HG03039 (cell line): ENCODE results near the gene MELTF.
A peak's percentile ranks its signal among the peaks of the same experiment; 100 is the strongest.

ENCODE experiments used
- ATAC-seq: cut with Tn5 transposase; IDR thresholded peaks from one replicate; pipeline ENCODE4 v1.9.1; 2021; ENCODE audit warnings: mild to moderate bottlenecking, moderate library complexity; ENCODE audit not compliant: unreplicated experiment

The MELTF gene

DNA sequence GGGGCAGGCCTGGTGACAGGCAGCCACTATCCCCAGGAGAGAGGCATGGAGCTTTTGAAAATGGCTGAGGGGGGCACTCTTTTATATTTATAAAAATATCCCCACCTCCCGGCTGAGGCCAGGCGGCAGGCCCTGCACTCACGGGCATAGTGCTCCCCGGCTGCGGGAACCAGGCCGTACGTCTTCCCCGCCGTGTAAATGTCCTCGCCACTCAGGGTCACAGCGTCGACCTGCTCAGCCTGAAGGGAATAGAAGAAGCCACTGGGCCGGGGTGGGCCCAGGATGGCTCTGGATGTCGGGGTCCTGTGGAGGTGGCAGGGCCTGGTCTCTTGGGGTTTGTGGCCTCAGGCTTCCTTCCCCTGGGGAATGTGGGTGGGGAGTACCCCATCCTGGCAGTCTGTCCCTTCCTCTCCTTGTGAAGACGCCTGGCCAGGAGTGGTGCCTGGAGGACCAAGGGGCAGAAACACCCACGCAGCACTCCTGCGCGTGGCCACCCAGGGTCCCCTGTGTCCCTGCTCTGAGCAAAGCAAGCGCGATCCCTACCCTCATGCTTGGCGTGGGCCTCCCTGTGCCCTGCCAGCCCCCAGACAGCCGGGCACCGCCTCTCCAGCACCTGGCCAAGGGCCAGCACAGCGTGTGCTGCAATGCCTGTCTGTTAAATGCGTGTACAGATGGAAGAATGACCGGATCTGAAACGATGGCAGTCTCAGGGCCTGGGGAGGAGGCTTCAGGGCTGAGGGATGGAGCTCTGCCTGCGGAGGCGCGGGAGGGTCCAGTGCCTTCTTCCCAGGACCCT, 18.9 kb downstream of the MELTF start:
- no peak for ATAC-seq

DNA sequence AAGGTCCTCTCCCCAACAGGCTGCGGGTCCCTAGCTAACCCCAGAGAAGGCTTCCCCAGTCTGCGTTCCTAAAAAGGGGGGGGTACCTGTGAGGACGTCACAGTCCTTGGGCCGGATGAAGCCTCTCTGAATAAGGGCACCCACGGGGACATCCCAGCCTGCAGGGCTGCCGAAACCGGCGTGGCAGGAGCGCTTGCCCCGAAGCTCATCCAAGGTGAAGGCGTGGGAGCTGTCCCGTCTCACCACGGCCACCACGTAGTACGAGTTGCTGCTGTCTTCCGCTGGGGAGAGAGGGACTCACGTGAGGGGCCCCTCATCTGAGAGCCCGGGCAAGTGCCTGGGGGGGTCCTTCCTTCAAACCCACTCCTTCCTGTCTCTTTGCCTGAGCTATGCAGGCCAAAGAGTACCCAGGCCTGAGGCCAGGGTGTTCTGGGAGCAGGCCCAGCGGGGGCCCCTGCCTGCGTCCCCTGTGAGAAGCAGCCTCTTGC, 20.0 kb downstream of the MELTF start:
- ATAC-seq, result no peak

DNA sequence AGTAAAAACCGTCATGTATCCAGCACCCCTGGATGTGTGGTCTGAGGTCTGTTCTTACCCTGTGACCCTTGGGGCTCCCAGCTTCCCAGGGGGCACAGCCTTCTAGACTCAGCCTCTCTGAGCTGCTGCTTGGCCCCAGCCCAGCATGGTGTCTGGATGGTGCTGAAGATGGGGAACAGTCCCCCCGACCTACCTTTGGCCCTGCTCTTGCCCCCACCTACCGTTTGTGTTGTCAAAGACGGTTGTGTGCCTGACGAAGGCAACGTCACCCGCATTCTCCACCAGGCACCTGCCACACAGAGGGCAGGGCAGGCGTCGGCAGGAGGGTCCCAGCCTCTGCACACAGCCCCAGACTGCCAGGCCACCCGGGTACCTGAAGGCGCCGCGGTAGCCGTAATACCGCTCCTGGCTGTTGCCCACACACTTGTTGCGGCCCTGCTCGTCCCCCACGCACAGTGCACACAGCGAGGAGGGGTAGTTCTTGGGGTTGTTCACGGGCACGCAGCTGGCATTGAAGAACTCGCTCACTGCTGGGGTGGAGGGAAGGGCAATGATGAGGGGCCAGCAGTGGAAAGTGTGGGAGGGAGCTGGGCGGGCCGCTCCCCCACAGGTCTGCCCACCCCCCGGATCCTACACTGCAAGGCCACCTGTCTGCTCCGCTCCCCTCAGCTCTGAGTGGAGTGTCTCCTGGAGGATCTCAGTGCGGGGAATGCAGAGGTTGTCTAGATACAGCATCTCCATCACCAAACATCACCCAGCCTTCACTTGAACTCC, 21.0 kb downstream of the MELTF start:
- ATAC-seq, result no peak

DNA sequence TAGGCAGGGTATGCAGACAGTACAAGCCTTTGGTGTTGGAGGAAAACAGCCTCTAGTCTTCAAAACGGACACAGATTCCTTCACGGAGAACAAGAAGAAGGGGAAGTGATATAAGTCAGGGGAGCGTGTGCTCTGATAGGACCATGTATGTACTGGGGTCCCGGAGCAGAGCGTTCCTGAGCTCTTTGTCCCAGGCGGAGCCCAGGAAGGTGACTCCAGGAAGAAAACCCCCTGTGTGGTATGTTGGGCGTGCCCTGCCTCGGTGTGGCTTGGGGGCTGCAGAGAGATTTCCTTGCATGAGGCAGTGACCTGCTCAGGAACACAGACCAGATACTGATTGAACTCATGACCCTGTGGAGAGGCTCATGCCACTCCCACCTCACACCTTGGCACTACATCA, 21.7 kb downstream of the MELTF start:
- ATAC-seq, result no peak

DNA sequence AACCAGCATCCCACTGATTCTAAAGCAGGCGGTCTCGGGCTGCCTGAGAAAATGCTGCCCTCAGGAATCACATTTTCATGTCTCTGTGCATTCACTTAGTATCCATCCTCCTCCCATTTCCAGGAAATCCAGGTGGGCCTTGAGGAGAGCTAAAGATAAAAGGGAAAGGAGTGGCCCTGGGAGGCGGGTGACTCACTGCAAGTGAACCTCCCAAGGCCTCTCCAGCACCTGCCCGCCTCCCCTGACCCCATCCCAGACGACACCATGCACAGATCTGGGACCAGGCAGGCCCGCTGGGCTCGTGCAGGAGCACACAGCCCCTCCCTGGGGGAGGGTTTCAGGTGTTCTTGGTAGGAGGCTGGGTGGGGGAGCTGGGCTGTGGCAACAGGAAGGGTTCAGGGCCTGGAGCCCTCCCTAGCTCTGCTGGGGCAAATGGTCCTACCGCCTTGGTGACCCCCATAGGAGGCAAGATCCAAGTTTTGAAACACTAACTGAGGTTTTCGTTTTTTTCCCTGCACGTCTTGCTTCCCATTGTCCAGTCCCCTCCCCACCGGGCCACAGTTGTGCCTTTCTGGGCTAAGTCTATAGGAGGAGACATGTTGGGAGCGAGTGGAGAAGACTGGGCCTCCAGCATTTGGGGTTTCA, 22.2 kb downstream of the MELTF start:
- ATAC-seq, result no peak

DNA sequence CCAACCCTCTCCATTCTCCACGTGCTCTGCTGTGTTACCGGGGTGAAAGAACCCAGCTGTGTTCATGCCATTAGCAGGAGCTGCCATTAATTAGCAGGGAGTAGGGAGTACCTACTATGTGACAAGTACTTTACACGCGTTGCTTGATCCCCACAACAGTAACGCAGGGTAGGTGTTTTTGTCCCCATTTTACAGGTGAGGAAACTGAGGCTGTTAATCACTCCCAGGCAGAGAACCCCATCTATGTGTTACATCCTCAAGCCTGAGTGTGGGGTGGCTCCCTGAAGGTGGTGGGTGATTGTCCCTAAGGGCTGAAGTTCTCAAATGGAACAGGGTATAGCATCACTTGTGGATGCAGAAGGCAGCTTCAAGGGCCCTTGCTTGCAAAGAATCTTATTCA, 22.8 kb downstream of the MELTF start:
- ATAC-seq, result no peak

DNA sequence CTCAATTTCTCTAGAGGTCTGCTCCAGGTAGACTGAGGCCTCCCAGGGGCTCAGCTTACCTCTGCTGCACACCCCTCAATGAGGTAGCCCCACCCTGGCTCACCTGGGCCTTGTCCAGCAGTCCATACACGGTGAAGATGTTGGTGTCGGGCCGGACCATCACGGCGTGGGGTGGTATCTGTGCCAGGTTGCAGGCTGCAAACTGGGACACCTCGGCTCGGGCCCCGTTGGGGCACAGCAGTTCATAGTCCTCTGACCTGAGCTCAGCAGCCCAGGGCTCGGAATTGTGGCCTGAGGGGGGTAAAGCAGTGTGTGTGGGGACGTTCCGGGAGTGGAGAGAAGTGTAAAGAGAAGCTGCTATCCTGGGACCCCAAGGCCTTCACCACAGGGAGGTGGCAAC, 23.2 kb downstream of the MELTF start:
- ATAC-seq, result no peak

DNA sequence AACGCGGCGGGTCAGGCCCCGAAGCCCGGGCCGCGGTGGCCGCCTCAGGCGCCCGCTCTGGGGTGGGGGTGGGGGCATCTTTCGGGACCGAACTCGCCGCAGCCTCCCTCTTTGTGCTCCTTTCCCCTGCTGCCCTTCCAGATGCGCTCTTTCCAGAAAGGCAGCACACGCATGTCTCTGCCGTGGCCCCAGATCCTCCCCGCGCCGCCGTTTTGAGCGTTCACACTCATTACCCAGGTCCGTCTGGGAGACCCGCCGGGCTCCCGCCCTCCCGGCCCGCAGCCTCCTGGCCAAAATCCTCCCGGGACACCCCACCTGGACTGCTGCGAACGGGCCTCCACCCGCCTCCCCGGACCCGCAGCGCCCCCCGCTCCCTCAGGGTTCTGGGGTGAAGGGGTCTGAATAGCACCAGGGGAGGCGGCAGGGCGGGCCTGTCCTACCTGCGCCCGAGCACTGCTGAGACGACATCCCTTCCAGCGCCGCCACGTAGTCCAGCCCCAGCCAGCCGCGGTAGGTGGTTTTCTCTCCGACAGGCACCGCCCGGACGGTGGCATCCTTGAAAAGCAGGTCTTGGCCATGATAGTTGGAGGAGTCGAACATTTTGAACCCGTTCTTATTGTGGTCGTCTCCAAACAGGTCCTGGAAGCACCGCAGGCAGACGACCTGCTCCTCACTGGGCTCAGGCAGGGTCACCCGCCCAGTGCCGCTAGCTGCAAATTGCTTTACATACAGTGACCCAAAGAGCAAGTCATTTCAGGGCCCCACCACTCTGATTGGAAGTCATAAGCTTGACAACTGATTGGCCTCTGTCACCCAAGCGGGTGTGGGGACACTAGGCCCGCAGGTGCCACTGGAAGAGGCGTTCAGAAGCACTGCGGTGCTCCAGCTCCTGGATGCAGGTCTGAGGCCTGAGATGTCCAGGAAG, 25.9 kb downstream of the MELTF start:
- no peak for ATAC-seq

DNA sequence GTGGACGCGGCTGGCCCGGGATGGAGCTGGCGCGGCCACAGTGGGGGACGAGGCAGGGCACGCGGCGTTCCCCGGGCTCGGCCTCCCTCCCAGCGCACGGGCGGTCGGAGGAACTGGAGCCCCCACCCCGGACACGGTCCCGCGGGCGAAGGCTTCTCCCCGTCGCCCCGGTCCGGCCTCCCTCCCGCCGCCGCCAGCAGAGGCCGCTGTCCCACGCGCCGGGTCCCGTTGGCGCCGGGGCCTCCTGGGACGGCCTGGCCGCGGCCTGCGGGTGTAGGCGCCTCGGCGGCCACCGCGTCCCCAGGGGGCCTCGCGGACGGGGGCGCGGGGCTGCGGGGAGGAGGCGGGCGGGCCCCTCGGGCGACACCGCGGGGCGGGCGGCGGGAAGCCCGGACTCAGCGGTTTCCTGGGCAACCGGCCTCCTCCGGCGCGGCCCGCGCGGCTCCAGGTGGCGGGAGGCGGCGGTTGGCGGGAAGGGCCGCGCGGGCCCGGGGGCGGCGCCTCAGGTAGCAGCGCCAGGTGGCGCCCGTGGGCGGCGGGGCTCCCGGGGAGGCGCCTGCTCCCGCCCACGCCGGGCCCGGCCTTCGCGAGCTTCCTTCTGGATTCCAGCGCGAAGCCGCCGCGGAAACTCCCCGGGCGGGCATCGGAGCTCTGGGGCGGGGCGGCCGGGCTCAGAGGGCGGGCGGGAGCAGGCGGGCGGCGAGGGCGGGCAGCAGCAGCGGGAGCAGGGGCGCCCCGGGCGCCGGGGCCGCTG, 26.7 kb downstream of the MELTF start:
- ATAC-seq, result peak; percentile 62

DNA sequence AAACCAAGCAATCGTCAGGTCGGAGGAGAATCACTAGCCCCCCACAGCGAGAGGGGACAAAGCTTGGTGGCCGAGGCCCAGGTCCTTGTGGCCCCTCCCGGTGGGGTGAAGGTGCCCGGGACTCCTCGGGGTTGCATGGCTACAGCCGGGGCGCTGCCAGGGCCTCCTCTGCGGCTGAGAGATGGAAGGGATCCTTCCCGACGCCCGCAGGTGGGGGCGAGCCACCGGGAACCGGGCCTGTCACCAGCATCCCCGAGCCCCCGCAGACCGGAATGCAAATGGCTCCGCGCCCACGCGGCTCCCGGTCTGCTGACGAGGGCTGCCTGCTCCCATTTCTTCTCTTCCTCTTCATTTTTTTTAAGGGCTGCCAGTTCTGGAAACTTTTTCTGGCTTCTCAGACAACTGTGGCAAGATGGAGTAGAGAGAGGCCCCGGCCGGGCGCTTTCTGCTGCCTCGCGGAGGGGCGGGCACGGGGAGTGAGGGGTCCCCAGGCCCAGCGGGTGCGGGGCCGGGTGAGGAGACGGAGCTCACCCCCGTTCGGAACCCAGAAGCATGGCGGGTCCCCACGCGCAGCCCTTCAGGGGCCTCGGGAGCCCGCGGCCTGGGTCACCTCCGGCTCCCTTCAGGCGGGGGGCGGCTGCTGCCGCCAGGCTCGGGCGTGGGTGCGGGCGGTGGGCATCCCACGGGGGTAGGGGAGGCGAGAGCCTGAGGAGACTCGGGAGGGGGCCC, 27.5 kb downstream of the MELTF start:
- peak; percentile 3 for ATAC-seq

DNA sequence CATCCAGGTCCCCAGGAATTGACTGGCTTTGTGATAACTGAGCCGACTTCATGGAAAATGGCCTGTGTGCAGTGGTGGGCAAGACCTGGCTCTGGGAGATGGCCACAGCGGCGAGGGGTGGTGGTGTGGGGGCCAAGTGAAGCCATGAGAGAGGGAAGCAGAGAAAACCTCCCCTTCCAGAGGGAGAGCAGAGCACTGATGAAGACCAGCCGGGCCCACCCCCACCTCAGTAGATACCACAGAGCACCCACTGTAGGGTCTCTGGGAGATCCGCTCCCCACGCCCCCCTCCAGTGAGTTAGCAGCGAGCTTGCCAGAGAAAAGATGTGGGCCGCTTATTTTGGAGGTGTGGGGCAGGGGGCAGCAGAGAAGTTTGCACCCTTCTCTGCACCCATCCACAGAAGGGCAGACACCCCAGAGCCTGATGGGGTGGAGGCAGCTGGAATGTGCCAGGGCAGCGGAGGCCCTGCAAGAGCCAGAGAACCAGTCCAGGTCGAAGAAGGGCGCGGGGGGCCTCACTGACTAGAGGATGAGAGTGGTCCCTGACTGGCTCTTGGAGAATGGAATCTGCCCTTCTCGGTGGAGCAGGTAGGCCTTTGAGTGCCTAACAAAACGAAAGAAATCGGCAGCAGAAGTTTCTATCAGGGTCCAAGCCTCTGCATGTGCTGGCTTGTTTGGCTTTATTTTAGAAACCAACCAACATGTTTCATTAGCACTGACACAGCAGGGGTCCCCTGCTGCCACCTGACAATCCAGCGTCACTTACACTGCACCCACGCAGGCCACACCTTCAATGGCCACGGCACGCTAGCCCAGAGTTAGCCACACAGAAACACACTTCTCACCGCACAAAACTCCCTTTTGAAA, 28.3 kb downstream of the MELTF start:
- no peak for ATAC-seq

DNA sequence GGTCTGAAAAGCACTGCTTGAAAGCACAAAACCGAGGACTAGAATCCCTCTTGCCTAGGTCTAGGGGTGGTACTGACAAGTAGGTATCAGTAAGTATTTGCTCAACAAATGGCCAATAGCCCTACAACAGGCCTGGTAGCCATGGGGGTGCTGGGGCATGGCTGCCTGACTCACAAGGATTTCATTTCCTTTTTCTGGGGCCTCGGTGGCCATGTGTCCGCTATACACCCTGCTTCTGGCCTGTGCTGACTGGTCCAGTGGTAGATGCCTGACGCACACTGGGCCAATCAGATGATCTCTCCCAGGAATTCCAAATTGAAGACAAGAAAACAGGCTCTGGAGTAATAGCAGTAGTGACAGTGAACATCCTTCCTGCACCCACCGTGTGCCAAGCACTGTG, 29.4 kb downstream of the MELTF start:
- ATAC-seq, result no peak

DNA sequence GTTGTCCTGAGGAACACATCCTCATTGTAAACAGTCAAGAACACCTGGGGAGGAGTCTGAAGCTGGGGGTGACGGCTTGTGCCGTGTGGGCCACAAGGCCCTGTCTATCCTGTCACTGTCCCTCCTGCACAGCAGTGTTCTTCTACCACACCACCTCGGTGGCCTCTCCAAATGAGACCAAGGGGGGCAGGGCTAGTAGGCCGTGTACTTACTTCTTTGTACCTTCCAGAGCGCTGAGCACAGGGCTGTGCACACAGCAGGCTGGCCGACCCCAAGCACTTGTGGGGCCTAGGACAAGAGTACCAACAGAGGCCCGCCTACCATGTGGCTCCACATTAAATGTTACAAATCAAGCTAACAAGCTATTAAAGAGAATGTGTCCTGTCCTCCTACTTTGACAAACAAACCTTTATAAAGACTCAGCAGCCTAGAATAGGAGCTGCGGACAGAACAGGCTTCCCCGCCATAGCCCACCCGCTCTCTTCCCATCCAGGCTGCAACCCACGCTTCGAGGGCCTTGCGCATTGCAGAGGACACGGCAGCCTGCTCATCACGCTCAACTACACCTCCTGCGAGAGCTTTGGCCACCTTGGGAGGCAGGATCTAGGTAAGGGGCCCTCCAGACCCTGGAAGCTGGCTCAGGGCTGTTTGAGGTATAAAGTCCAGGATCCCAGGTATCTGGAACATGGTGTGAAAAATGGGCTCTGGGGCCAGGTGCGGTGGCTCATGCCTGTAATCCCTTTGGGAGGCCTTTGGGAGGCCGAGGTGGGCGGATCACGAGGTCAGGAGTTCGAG, 30.5 kb downstream of the MELTF start:
- ATAC-seq, result no peak

DNA sequence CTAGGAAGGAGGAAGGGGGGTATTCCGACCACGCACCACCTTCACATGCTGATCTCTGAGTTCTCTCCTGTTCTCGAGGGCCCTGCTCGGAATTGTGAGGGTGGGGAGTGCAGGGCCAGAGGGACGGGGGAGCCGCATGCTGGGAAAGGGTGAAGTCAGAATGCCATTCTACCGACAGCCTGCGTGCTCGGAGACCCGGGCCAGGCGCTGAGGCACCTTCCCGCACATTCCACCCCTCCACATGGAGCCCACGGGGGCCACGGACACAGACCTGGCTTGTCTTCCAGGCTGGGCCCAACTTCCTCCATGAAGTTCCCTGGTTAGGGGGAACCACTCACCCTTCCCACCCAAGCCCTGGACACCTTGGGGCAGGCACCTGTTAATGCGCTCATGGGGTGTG, 32.3 kb downstream of the MELTF start:
- ATAC-seq, result no peak

DNA sequence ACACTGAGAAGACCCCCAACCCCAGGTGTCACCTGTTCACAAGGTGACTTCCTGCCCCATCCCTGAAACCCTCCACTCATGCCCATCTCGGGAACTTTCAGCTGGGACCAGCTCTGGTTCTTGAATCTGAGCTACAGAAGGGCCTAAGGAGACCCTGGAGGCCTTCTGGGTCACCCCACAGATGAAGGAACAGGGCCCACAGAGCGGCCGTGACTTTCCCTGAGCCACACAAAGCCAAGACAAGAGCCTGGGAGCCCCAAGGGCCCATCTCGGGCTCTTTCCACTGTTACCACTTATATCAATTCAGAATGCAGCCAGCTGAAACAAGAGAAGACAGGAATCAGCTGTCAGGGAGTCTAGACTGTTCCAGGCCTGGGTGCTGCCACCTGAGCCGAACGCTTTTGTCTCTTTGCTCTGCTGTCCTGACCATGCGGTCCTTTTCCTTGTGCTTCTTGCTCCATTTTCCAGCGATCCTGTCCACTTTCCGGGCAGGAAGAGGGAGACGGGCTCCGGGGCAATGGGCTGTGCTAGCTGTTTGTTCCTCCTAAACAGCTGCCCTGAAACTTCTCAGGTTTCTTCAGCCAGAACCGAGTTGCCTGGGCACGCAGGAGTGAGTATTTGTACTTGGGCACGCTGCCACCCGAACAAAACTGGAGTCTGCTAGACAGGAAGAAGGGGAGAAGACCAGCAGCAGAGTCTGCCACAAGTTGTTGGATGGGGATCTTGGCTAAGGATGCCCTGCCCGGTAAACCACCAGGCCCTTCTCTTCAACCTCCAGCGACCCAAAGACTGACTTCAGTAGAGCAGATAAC, 33.0 kb downstream of the MELTF start:
- no peak for ATAC-seq

DNA sequence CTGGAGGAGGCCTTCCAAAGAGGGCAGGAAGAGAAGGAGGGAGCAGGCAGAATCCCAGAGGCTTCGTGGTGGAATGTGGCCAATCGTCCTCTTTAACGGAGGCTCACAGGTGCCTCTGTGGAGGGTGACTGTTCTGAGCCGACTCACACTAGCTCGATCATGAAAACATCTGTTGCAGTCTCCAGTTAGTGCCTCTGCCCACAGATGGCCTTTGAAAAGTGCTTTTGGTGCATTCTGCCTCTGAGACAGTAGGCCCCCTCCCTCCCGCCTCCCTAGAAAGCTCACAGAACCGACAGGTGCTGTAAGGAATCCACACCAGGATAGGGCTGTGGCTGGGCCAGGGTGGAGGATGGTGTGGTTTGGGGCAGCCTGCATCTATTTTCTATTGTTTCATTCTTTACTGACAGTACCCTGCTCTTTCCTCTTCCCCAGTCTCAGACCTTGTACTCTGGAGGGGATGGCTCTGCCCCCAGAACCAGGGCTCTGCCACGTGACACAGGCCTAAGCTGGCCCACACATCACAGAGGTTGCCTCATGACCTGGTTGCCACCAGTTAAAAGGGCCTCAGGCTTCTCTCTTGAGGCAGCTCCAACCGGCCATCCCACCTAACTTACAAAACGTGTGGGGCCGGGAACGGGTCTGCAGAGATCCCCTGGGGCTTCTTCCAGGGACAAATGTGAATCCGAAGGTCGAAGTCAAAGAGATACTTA, 33.8 kb downstream of the MELTF start:
- no peak for ATAC-seq
